ENCODE measurements around the gene JARID2. TPM values are rescaled to one million over a fixed set of nuclear protein-coding genes. Genes with fewer than 3 reads are reported as not detected.

Gene JARID2
- total RNA-seq, 1 donor from 2014 or later = 17.9 TPM

DNA sequence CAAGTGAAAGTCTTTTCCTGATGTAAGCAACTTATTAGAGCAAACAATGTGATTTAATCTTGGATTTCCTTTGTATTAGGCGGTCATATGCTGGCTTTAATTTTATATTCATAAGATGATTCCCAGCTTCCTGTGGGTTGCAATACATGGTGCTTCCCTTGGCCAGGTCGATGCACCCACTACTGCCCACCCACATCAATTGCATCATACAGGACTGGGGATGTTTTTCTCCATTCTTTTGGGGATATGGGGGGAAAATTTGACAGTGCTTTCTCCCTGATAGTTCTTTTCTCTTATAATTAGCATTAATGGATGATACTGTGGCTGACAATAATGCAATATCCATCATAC, 187.6 kb downstream of the JARID2 start:
- Histone ChIP-seq H3K36me3 (no peaks in the 10 kb centered on the region), H3K4me3 (no peak overlapping the region), H3K27me3 (no peaks in the 10 kb centered on the region), H3K27ac (no peak overlapping the region), H3K9me3 (peaks cover 5% of the 10 kb centered on the region), H3K4me1 (peaks cover 40% of the 10 kb centered on the region)
- TF ChIP-seq POLR2A (IDR thresholded peaks at IDR 0.05) (no peak), POLR2AphosphoS5 (IDR thresholded peaks at IDR 0.05; ENCODE audit: insufficient read depth in 1 of 2, low read depth in 1 of 2) (no peak)
- TF ChIP-seq, protein P1, sequence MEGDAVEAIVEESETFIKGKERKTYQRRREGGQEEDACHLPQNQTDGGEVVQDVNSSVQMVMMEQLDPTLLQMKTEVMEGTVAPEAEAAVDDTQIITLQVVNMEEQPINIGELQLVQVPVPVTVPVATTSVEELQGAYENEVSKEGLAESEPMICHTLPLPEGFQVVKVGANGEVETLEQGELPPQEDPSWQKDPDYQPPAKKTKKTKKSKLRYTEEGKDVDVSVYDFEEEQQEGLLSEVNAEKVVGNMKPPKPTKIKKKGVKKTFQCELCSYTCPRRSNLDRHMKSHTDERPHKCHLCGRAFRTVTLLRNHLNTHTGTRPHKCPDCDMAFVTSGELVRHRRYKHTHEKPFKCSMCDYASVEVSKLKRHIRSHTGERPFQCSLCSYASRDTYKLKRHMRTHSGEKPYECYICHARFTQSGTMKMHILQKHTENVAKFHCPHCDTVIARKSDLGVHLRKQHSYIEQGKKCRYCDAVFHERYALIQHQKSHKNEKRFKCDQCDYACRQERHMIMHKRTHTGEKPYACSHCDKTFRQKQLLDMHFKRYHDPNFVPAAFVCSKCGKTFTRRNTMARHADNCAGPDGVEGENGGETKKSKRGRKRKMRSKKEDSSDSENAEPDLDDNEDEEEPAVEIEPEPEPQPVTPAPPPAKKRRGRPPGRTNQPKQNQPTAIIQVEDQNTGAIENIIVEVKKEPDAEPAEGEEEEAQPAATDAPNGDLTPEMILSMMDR (IDR thresholded peaks at IDR 0.05) = no peak
- intact Hi-C loops (cut with DNase I) = no loop called here
- no peak for DNase-seq (ENCODE audit: extremely low spot score in 2 of 2)

DNA sequence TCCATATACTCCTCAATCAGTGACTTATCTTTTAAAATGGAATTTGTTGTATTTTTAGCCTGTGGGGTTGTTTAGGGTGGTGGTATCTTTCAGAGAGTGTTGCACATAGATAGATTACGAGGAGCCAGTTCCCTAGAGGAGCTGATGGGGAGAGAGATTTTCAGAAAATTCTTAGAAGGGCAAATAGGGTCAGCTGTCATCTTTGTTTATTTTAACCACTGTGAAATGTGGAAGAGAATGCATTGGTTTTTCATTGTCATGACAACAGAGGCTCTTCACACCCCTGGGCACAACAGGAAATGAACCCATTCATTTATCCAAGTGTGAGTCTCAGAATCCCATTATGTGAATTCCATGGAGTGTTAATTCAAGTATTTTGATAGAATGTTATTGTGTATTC, 188.4 kb downstream of the JARID2 start:
- no peak for TF ChIP-seq POLR2AphosphoS5 (IDR thresholded peaks at IDR 0.05; ENCODE audit: insufficient read depth in 1 of 2, low read depth in 1 of 2)
- TF ChIP-seq, protein P1 (IDR thresholded peaks at IDR 0.05) = no peak
- TF ChIP-seq POLR2A (IDR thresholded peaks at IDR 0.05) = no peak
- intact Hi-C loops (cut with DNase I) = no loop called here
- H3K4me1 ChIP-seq = peaks cover 45% of the 10 kb centered on the region
- no peaks in the 10 kb centered on the region for H3K36me3 ChIP-seq
- H3K4me3 ChIP-seq = no peak overlapping the region
- DNase-seq (ENCODE audit: extremely low spot score in 2 of 2) = no peak
- peaks cover 5% of the 10 kb centered on the region for H3K9me3 ChIP-seq
- no peaks in the 10 kb centered on the region for H3K27me3 ChIP-seq
- no peak overlapping the region for H3K27ac ChIP-seq

DNA sequence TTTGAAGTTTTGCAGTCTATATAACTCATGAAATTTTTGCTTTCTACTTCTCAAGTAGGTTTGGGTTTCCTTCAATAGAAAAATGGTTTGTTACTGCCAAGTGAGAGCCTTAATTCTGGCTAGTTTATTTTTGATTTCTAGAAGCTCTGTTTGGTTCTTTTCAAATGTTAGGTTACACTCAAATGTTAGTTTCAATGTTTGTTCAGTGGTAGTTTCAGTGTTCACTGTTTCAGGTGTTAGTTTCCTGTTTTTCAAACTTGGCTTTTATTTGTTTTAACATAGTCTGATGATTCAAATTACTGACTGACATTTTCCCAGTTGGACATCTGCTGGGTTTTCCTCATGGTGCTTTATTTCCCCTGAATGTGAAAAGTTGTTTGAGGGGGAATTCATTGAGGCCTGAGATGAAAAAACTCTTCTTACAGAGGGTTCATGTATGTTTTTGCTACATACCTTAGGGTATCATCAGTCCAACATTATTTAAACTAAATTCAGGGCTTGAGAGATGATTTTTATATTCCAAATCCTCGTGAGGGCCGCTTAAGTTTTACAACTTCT, 189.0 kb downstream of the JARID2 start:
- Histone ChIP-seq H3K27ac (no peak overlapping the region), H3K4me1 (peaks cover 47% of the 10 kb centered on the region), H3K27me3 (no peaks in the 10 kb centered on the region), H3K9me3 (peaks cover 5% of the 10 kb centered on the region), H3K4me3 (no peak overlapping the region), H3K36me3 (no peaks in the 10 kb centered on the region)
- TF ChIP-seq POLR2AphosphoS5 (IDR thresholded peaks at IDR 0.05; ENCODE audit: insufficient read depth in 1 of 2, low read depth in 1 of 2) = no peak
- TF ChIP-seq, protein P1 (IDR thresholded peaks at IDR 0.05) = no peak
- no peak for TF ChIP-seq POLR2A (IDR thresholded peaks at IDR 0.05)
- intact Hi-C loops (cut with DNase I) = no loop called here
- no peak for DNase-seq (ENCODE audit: extremely low spot score in 2 of 2)

DNA sequence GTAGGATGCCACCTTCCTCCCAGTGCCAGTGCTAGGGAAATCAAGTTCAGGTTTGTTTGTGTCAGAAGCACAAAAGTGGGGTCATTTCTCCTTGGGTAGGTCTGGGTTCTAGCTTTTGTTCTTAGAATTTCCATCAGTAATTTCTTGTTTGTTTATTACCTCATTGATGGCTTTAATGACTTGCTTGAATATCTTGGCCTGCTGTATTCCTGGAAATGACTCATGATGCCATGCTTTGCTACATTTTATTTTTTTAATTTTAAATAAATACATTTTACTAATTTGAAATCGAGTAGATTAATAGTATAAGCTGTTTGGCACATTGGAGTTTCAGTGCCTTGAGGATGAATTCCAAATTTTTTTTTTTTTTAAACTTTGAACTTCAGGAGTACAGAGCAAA, 189.6 kb downstream of the JARID2 start:
- no peak overlapping the region for H3K4me3 ChIP-seq
- peaks cover 45% of the 10 kb centered on the region for H3K4me1 ChIP-seq
- peaks cover 5% of the 10 kb centered on the region for H3K9me3 ChIP-seq
- TF ChIP-seq, protein P1 (IDR thresholded peaks at IDR 0.05) = no peak
- TF ChIP-seq POLR2AphosphoS5 (IDR thresholded peaks at IDR 0.05; ENCODE audit: insufficient read depth in 1 of 2, low read depth in 1 of 2) = no peak
- no peak for TF ChIP-seq POLR2A (IDR thresholded peaks at IDR 0.05)
- H3K36me3 ChIP-seq = no peaks in the 10 kb centered on the region
- no peak for DNase-seq (ENCODE audit: extremely low spot score in 2 of 2)
- intact Hi-C loops (cut with DNase I) = no loop called here
- H3K27me3 ChIP-seq = no peaks in the 10 kb centered on the region
- no peak overlapping the region for H3K27ac ChIP-seq

GRCh38 chr6:15436451-15436850, 190.6 kb downstream of the JARID2 start:
- Histone ChIP-seq H3K27ac (no peak overlapping the region), H3K4me3 (no peak overlapping the region), H3K9me3 (peaks cover 5% of the 10 kb centered on the region), H3K36me3 (no peaks in the 10 kb centered on the region), H3K4me1 (peaks cover 35% of the 10 kb centered on the region), H3K27me3 (no peaks in the 10 kb centered on the region)
- intact Hi-C loops (cut with DNase I) = no loop called here
- no peak for DNase-seq (ENCODE audit: extremely low spot score in 2 of 2)
- TF ChIP-seq, protein P1 (IDR thresholded peaks at IDR 0.05) = no peak
- TF ChIP-seq POLR2AphosphoS5 (IDR thresholded peaks at IDR 0.05; ENCODE audit: insufficient read depth in 1 of 2, low read depth in 1 of 2) = no peak
- no peak for TF ChIP-seq POLR2A (IDR thresholded peaks at IDR 0.05)
